A549 treated with GW870086 at 1 μM for 4 hours (cell line): ENCODE measurements around the gene TASOR2. TPM values are rescaled to one million over a fixed set of nuclear protein-coding genes. Genes with fewer than 3 reads are reported as not detected.

Source experiments
- total RNA-seq: library from RNA; stranded (reverse); fragments of 200-300 nt; extraction: Qiagen RNA extraction; gene quantifications from 5 replicates; pipeline ENCODE4 v1.2.3, GENCODE V29; 2022; ENCODE audit warnings: low read depth

TASOR2 gene
- total RNA-seq, result 22.1 to 39.4 TPM (median 35.8 TPM) in 5 replicates

GRCh38 chr10:5684318-5684970 lies at the start of gene TASOR2:
Gene TASOR2 (plus strand): TSS chr10:5684838. CDS start chr10:5720643, 35,805 bp downstream.

GRCh38 chr10:5666008-5666840 lies 18.4 kb upstream of the TASOR2 start, which contains the start of gene ASB13:
Gene ASB13 (minus strand): TSS chr10:5666595. CDS start chr10:5666551, 44 bp downstream.

Other genes starting within 250 kb of the TASOR2 start
- not detected in 5 replicates for gene CALML5, start 185.3 kb upstream of the TASOR2 start, total RNA-seq
- not detected in 5 replicates for gene CALML3, start 159.9 kb upstream of the TASOR2 start, total RNA-seq
- 17.9 to 25.0 TPM (median 21.1 TPM) in 5 replicates for gene ASB13, start 18.2 kb upstream of the TASOR2 start, total RNA-seq
- gene GDI2, start 128.6 kb downstream of the TASOR2 start, total RNA-seq, result 198 to 267 TPM (median 211 TPM) in 5 replicates
- 8.0 to 12.3 TPM (median 11.1 TPM) in 5 replicates for gene ANKRD16, start 205.1 kb downstream of the TASOR2 start, total RNA-seq
- 35.9 to 44.7 TPM (median 37.8 TPM) in 5 replicates for gene FBH1, start 205.4 kb downstream of the TASOR2 start, total RNA-seq